ENCODE data around the gene STK17A. TPM values are rescaled to one million over a fixed set of nuclear protein-coding genes. Genes with fewer than 3 reads are reported as not detected.
A peak's percentile ranks its signal among the peaks of the same experiment; 100 is the strongest.

The STK17A gene
- total RNA-seq, 1 donor from 2014 or later, result 35.0 TPM

GRCh38 chr7:43585562-43585961, 2.7 kb downstream of the STK17A start:
- peak overlapping the region; percentile 94 for H3K4me3 Mint-ChIP-seq (ENCODE audit: unreplicated experiment)
- H3K4me1 Mint-ChIP-seq (ENCODE audit: low read depth), result peaks cover 59% of the 10 kb centered on the region
- no peaks in the 10 kb centered on the region for H3K36me3 Mint-ChIP-seq (ENCODE audit: low read depth)
- peaks cover 12% of the 10 kb centered on the region for H3K27me3 Mint-ChIP-seq (ENCODE audit: low read depth)
- no peaks in the 10 kb centered on the region for H3K9me3 Mint-ChIP-seq (ENCODE audit: low read depth)
- peak overlapping the region; percentile 87 for H3K27ac Mint-ChIP-seq (ENCODE audit: unreplicated experiment)
- DNase-seq (ENCODE audit: low spot score), result no peak
- no peak for TF ChIP-seq CTCF (IDR thresholded peaks at IDR 0.05)

DNA sequence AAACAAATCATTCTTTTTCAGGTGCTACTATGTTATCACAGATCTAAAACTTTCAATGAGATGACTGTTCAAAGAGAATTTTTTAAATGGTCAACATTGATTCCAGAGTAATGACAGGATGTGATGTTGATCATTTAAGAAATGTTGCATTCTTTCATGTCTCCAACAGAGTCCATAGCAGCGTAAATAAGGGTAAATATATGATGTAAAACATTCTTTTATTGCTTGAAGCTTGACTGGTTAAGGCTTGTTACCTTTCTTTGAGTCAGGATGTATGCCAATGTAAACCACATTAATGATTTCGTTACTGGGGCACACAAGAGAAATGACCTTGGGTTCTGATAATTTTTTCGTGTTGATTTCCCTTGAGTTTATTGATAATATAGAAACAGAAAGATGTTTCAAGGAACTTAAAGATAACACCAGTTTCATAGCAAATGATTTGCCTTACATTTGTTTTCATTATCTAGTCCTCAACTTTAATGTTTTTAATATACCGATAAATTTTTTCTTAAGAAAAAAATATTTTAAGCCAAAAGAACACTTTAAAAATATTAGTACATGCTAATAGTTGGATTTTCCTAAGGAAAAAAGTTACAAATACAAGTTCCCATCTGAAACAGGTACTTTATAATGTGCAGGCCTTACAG, 3.5 kb downstream of the STK17A start:
- no peaks in the 10 kb centered on the region for H3K36me3 Mint-ChIP-seq (ENCODE audit: low read depth)
- H3K27me3 Mint-ChIP-seq (ENCODE audit: low read depth), result peaks cover 7% of the 10 kb centered on the region
- DNase-seq (ENCODE audit: low spot score), result no peak
- H3K4me1 Mint-ChIP-seq (ENCODE audit: low read depth), result peaks cover 65% of the 10 kb centered on the region
- peak overlapping the region; percentile 87 for H3K27ac Mint-ChIP-seq (ENCODE audit: unreplicated experiment)
- H3K9me3 Mint-ChIP-seq (ENCODE audit: low read depth), result no peaks in the 10 kb centered on the region
- peak overlapping the region; percentile 94 for H3K4me3 Mint-ChIP-seq (ENCODE audit: unreplicated experiment)
- TF ChIP-seq CTCF (IDR thresholded peaks at IDR 0.05), result no peak

DNA sequence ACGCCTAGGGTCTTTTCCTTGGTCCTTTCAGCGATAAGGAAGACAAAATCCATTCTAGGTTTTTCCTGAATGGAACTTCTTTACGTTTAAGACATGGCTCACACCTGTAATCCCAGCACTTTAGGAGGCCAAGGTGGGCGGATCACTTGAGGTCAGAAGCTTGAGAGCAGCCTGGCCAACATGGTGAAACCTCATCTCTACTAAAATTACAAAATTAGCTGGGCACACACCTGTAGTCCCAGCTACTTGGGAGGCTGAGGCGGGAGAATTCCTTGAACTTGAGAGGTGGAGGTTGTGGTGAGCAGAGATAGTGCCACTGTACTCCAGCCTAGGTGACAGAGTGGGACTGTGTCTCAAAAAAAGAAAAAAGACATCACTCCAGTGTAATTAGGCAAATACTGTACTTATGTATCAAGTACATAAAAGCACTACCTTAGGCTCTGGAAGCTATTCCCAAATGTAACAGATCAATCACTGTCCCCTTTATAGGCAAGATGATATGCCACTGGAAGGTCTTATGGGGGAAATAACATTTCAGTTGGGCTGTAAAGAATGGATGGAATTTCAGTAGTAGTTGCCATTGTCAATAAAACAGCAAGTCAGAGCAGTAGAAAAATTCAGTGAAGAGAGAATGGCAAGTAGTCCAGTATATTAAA, 5.7 kb downstream of the STK17A start:
- H3K4me1 Mint-ChIP-seq (ENCODE audit: low read depth), result peaks cover 82% of the 10 kb centered on the region

GRCh38 chr7:43589133-43589478, 6.2 kb downstream of the STK17A start:
- Mint-ChIP-seq H3K27me3 (ENCODE audit: low read depth) (no peaks in the 10 kb centered on the region), H3K9me3 (ENCODE audit: low read depth) (peaks cover 3% of the 10 kb centered on the region), H3K4me1 (ENCODE audit: low read depth) (peaks cover 84% of the 10 kb centered on the region), H3K36me3 (ENCODE audit: low read depth) (no peaks in the 10 kb centered on the region), H3K27ac (ENCODE audit: unreplicated experiment) (peak overlapping the region; percentile 29), H3K4me3 (ENCODE audit: unreplicated experiment) (no peak overlapping the region)
- TF ChIP-seq CTCF (IDR thresholded peaks at IDR 0.05), result no peak
- DNase-seq (ENCODE audit: low spot score), result no peak

More for the DNA sequence above, 5.7 kb downstream of the STK17A start:
- Mint-ChIP-seq H3K9me3 (ENCODE audit: low read depth) (peaks cover 3% of the 10 kb centered on the region), H3K36me3 (ENCODE audit: low read depth) (no peaks in the 10 kb centered on the region), H3K27ac (ENCODE audit: unreplicated experiment) (peak overlapping the region; percentile 29), H3K27me3 (ENCODE audit: low read depth) (no peaks in the 10 kb centered on the region), H3K4me3 (ENCODE audit: unreplicated experiment) (no peak overlapping the region)
- TF ChIP-seq CTCF (IDR thresholded peaks at IDR 0.05), result no peak
- no peak for DNase-seq (ENCODE audit: low spot score)

- TF ChIP-seq CTCF (IDR thresholded peaks at IDR 0.05), result no peak
- Mint-ChIP-seq H3K27me3 (ENCODE audit: low read depth) (no peaks in the 10 kb centered on the region), H3K36me3 (ENCODE audit: low read depth) (no peaks in the 10 kb centered on the region), H3K4me1 (ENCODE audit: low read depth) (peaks cover 84% of the 10 kb centered on the region), H3K9me3 (ENCODE audit: low read depth) (peaks cover 3% of the 10 kb centered on the region), H3K27ac (ENCODE audit: unreplicated experiment) (no peak overlapping the region), H3K4me3 (ENCODE audit: unreplicated experiment) (no peak overlapping the region)
- no peak for DNase-seq (ENCODE audit: low spot score)
Observed at GRCh38 chr7:43589728-43590127, 6.8 kb downstream of the STK17A start.

Data from chondrocyte (in vitro differentiated cells).